Femur (tissue), 1 donor: ENCODE results near the gene PEX13.
"Not testable (repeated sequence)": the region's sequence is repeated elsewhere in the genome, so short reads cannot be mapped to it uniquely, and the experiment has no call there.

ENCODE experiments used
- DNase-seq: peaks from one replicate; pipeline ENCODE4 v3.0.0-alpha.2; 2017

PEX13 gene

DNA sequence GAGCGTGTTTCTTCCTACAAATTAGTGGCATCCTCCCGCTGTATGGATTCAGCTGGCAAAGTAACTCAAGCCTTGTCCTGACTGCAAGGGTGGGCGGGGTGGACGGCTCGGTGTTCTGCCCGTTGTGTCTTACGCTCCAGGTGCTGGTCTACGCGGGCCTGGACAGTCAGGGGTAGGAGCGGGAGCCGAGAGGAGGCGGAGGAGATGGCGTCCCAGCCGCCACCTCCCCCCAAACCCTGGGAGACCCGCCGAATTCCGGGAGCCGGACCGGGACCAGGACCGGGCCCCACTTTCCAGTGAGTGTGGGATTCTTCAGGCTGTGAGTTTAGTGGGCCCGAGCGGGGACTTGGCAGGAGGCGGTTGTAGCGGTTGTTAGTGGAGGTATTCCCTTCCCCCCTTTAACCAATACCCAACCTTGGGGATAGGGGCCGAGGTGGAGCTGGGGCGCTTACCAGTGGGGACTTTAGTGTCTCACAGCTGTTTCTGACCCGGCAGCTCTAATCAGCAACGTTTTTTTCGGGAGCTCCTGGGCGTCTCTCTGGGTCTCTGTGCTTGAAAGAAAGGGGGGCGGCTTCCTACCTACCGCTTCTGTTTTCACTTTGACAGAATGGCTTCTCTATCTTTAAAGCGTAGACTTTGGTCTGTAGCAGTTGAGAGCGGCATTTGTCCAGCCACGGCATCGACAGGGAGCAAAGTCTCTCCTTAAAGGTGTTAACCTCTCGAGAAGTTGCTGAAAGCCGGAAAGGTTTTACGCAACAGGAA is at the start of gene PEX13, which contains the start of gene PUS10:
Gene PEX13 (plus strand): TSS at position 165 of the 762 bp plus-strand sequence. CDS start 40 bp downstream, at position 205.
Gene PUS10 (minus strand): TSS at position 700 of the 762 bp plus-strand sequence. CDS start 6,365 bp downstream, outside the sequence.
- peak; percentile 88 for DNase-seq

GRCh38 chr2:60972889-60973656 is 44.4 kb upstream of the PEX13 start:
- DNase-seq = no peak

GRCh38 chr2:60973705-60974104 is 43.8 kb upstream of the PEX13 start:
- no peak for DNase-seq

DNA sequence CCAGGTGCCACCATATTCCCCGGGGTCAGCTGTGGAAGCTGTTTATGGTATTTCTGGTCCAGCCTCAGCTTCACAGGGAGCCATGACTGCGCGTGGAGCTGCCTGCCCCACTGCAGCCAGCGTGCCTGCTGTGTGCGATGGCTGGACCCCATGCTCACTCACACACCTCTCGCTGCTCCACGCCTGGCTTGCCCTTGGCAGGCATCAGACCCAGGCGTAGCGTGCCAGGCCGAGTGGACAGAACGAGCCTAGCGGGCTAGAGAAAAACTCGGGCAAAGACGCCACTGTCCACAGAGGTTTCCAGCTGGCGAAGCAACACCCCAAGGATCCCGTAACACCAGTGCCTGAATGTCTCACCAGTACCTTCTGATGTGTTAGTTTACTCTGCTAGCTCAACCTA is 42.9 kb upstream of the PEX13 start:
- no peak for DNase-seq

- DNase-seq = no peak
Observed at GRCh38 chr2:60976256-60976850, 41.2 kb upstream of the PEX13 start.

GRCh38 chr2:60976875-60977561 is 40.5 kb upstream of the PEX13 start:
- no peak for DNase-seq

DNA sequence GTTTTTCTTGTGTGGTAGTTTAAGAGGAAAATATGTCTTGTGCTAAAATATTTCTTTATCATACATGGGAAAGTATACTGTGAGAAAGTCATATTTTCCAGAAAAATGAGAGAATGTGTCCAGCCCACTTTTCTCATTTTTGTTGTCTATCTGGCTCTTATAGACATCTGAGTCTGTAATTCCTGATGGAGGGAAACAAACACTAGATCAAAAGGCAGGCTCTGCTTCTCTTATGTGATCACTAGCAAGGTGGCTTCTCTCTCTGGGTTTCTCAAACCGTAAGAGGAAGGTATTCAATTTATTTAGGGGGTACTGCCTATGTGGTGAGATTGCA is 40.0 kb upstream of the PEX13 start:
- DNase-seq = no peak

GRCh38 chr2:60979231-60979630 is 38.3 kb upstream of the PEX13 start:
- no peak for DNase-seq

DNA sequence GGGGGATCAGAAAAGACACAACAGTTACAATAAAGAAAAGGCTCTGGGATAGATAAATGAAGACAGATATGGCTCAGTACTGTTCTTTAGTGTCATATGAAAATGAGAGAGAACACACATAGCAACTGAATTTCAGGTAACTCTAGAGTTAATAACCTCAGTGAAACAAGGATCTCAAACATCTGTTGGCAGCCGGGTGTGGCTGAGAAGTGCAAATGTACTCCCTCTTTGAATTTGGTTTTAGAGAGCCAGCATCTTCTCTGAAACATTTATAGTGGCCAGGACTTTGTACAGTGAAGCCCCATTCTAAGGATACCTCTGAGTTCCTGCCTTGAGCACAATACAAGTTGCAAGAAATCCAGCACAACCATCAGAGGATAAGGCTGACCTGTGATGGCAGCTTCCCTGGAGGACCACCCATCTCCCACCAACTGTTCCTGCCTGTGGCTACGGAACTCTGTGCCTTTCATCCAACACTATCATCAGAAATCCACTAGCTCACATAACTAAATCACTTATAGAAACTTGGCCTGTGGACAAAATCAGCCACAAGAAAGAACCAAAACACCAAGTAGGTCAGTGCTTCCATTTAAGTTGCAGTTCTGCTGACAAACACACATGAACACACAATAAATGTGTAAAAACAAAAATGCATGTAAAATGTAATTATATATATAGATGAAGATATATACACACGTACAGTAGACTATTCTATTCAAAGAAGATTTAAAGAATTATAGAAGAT is 37.3 kb upstream of the PEX13 start:
- no peak for DNase-seq

DNA sequence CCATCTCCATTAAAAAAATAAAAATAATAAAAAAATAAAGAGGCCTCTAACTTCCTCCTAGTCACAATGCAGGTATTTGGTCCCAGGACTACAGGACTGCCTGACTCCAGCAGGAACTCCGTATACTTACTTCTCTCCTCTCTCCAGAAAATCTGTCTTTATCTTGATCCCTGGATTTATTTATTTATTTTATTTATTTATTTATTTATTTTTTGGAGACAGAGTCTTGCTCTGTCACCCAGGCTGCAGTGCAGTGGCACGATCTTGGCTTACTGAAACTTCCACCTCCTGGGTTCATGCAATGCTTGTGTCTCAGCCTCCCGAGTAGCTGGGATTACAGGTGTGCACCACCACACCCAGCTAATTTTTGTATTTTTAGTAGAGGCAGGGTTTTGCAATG is 35.5 kb upstream of the PEX13 start:
- not testable (repeated sequence) for DNase-seq

- DNase-seq = no peak
Observed at GRCh38 chr2:60984720-60985119, 32.8 kb upstream of the PEX13 start.

GRCh38 chr2:60987041-60987440 is 30.5 kb upstream of the PEX13 start:
- no peak for DNase-seq

DNA sequence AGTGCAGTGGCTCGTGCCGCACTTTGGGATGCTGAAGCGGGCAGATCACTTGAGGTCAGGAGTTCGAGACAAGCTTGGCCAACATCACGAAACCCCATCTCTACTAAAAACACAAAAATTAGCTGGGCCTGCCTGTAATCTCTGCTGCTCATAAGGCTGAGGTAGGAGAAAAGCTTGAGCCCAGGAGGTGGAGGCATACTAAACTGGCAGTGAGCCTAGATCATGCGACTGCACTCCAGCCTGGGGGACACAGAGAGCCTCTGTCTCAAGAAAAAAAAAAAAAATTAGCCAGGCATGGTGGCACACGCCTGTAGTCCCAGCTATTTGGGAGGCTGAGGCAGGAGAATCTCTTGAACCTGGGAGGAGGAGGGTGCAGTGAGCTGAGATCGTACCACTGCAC is 29.9 kb upstream of the PEX13 start:
- not testable (repeated sequence) for DNase-seq

GRCh38 chr2:60989259-60989658 is 28.3 kb upstream of the PEX13 start:
- no peak for DNase-seq

DNA sequence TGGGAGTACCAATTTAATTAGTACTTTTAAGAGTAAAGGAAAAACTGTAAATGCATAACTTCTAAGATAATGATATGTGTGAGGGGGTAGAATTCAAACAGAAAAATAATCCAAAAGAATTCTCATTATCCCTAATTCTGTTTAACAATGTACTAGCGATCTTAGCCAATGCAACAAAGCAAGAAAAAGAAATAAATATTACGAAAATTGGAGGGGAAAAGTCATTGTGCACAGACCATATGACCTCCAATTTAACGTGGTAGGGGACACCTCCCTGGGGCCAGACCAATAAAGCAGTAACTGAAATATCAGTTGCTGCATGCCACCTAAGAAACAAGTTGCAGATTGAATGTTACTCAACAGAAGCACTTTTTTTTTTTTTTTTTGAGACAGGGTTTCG is 25.9 kb upstream of the PEX13 start:
- no peak for DNase-seq

GRCh38 chr2:60992985-60993392 is 24.5 kb upstream of the PEX13 start:
- no peak for DNase-seq

GRCh38 chr2:60994131-60994530 is 23.4 kb upstream of the PEX13 start:
- no peak for DNase-seq

- DNase-seq = no peak
Observed at GRCh38 chr2:60998628-60999545, 18.6 kb upstream of the PEX13 start.

DNA sequence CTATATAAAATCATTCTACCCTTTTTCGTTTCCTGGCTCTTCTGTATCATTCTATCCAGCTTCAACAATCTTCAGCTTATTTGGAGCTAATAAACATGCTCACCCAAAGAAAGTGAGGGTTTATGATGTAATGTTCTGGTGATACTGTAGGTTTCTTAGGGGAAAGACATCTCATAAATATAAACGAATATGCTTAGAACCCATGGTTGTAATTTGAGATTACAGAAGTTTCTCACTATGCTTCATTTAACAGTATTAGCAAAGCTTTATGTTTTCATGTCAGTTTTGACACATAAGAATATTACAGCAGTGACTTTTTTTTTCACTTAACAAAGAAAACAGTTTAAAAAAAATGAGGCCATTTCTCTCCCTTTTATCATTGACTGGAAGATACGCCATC is 11.8 kb upstream of the PEX13 start:
- DNase-seq = no peak

DNA sequence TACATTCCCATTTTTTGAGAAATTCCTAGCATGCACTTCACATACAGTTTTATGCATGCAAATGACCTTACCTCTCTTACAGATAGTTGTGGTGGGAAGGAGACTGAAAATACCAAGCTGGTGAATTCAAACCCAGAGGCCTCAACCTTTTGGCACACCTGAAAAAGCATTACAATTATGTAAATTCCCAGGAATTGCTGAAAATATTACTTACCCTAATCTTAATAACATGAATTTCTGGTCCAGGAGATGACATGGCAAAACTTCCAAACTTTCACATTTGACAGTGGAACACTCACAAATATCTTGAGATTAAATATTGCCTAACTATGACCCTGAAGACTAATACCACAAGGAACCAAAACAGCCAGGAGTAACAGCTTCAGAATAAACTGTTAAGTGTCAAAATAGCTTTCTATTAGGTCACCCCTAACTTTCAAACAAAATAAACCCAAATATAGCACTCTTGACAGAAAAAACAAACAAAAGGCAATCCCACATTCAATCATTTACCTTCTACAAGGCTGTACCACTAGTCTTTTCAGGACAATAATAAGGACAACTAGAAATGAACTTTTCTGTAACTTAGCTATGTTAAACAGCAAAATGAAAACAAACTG is 10.9 kb upstream of the PEX13 start:
- DNase-seq = no peak

GRCh38 chr2:61009355-61009754 is 8.2 kb upstream of the PEX13 start:
- DNase-seq = no peak
